ENCODE data around the gene LINC01488.

The LINC01488 gene

DNA sequence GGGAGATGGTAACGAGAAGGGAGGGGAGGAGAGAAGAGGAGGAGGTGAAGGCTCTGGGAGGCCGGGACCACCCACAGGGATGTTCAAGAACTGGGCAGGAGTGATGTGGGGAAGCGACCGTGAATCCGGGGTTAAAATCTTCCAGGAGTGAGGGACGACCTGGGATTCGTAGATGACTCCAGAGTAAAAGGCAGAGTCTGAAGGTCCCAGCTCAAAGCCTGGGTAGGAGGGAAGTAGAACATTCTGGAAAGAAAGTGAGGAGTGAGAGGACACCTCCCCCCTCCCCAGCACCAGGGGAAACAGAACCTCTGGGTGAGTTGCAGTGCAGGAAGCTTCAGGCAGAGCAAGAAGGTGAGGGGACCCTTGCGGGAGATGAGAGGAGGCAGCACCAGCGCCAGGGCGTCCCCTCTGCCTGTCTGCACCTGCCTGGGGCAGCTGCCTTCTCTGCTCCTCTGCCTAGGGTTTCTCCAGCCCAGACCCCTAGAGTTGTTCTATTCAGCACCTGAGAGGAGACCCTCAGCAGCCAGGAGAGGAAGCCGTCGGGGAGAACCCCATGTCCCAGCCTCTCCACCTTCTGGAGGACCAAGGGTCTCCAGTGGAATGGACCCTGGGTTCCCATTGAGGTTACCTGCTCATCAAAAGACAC lies 49.7 kb downstream of the LINC01488 start:
- DNase-seq (ENCODE audit: low read depth), result no peak
- H3K4me3 ChIP-seq (ENCODE audit: low read depth, low read length), result no peak overlapping the region
- TF ChIP-seq, protein P1, sequence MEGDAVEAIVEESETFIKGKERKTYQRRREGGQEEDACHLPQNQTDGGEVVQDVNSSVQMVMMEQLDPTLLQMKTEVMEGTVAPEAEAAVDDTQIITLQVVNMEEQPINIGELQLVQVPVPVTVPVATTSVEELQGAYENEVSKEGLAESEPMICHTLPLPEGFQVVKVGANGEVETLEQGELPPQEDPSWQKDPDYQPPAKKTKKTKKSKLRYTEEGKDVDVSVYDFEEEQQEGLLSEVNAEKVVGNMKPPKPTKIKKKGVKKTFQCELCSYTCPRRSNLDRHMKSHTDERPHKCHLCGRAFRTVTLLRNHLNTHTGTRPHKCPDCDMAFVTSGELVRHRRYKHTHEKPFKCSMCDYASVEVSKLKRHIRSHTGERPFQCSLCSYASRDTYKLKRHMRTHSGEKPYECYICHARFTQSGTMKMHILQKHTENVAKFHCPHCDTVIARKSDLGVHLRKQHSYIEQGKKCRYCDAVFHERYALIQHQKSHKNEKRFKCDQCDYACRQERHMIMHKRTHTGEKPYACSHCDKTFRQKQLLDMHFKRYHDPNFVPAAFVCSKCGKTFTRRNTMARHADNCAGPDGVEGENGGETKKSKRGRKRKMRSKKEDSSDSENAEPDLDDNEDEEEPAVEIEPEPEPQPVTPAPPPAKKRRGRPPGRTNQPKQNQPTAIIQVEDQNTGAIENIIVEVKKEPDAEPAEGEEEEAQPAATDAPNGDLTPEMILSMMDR (IDR thresholded peaks at IDR 0.05; ENCODE audit: insufficient read depth, low read depth, low read length, missing control alignments), result no peak

DNA sequence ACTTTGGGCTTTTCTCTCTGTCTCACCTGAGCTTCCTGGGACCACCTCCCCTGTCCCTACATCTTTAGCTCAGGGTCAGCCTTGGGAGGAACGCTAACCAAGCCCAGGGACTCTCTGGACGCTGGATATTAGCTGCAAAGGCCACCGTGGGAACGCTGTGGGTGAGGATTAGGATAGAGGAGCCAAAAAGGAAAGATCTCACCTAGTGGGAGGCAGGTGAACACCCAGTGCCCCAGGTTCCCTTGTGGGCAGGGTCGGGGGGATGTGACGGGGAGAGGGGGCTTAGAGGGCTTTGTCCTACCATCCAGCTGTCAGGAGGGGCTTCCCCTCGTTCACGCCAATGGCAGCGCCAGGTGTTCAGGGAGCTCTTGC lies 50.2 kb downstream of the LINC01488 start:
- TF ChIP-seq, protein P1 (IDR thresholded peaks at IDR 0.05; ENCODE audit: insufficient read depth, low read depth, low read length, missing control alignments), result no peak
- H3K4me3 ChIP-seq (ENCODE audit: low read depth, low read length), result no peak overlapping the region
- DNase-seq (ENCODE audit: low read depth), result no peak

DNA sequence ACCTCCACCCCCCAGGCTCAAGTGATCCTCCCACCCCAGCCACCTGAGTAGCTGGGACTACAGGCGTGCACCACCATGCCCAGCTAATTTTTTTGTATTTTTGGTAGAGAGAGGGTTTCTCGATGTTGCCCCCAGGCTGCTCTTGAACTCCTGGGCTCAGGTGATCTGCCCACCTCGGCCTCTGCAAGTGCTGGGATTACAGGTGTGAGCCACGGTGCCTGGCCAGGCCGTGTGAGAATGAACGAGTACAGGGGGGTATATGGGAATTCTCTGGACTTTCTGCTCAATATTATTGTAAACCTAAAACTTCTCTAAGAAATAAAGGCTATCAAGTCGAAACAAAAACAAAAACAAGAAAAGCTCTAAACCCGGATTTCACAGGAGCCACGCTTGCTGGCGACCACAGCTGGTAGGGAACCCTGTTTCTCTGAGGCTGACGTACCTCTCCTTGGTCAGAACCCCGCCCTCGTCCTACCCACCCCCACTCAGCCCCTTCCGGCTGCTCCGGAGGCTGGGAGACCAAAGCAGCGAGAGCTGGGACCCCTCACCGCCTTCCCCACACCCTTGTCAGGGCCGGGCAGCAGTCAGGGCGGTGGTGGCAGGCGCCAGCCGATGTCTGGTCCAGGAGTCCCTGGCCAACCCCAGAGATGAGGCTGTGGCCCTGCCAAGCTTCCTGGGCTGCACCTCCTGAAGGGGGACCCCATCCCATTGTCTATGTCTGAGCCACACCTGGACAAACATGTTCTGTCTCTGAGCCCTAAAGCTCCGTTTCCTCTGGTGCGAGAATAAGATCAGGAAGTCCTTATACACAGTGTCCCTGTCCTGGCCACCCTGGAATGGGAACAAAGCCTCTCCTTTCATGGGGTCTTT lies 52.1 kb downstream of the LINC01488 start:
- H3K4me3 ChIP-seq (ENCODE audit: low read depth, low read length), result no peak overlapping the region
- no peak for DNase-seq (ENCODE audit: low read depth)
- TF ChIP-seq, protein P1 (IDR thresholded peaks at IDR 0.05; ENCODE audit: insufficient read depth, low read depth, low read length, missing control alignments), result no peak

DNA sequence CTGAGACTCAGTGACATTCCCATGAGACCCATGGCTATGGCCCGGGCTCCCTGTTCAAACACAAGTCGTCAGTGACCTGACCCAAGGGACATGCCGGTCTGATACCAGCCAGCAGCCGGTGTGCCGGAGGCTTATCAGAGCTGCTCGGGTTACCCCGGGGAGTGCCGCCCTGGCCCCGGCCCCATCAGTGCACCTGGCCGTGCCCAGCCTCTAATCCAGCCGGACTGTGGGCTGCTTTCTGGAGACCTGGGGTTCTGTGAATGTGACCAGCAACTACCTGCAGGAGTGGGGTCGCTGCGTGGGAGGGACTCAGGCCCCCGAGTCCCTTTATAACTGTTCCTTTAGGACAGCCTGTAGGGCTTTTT lies 52.7 kb downstream of the LINC01488 start:
- no peak for DNase-seq (ENCODE audit: low read depth)

DNA sequence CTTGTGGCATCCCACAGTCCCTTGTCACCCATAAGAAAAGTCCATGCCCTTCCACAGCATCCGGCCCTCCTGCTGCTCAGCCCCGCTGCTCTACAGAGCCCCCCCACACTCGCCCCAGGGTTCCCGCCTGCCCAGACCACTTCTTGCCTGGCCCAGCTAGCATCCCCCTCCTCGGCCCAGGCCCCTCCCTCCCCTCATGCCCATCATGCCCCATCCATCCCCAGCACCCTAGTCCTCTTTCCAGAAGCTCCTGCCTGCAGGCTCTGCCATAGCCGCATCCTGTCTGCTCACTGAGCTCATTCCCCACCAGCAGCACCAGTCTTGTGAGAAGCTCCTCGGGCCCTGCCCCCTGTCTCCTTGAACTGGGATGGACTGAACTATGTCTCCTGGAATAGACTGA lies 54.4 kb downstream of the LINC01488 start:
- TF ChIP-seq, protein P1 (IDR thresholded peaks at IDR 0.05; ENCODE audit: insufficient read depth, low read depth, low read length, missing control alignments), result no peak
- H3K4me3 ChIP-seq (ENCODE audit: low read depth, low read length), result no peak overlapping the region
- no peak for DNase-seq (ENCODE audit: low read depth)

More for the DNA sequence above, 52.7 kb downstream of the LINC01488 start:
- H3K4me3 ChIP-seq (ENCODE audit: low read depth, low read length), result no peak overlapping the region
- TF ChIP-seq, protein P1 (IDR thresholded peaks at IDR 0.05; ENCODE audit: insufficient read depth, low read depth, low read length, missing control alignments), result no peak

DNA sequence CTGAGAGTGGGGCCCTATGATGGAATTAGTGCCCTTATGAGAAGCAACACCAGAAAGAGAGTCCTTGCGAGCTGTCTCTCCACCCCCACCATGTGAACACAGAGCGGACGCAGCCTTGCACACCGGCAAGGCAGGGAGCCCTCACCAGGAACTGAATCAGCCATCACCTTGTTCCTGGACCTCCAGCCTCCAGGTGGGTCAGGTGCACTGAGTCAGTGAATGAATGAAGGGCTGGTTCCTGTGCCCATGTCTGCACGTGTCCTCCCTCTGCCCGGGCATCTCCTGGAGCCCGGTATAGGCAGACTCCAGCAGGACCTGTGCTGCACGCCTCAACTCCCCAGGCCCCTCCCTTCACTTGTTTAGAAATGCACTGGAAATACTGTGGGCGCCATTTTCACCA lies 54.9 kb downstream of the LINC01488 start:
- TF ChIP-seq, protein P1 (IDR thresholded peaks at IDR 0.05; ENCODE audit: insufficient read depth, low read depth, low read length, missing control alignments), result no peak
- DNase-seq (ENCODE audit: low read depth), result no peak
- H3K4me3 ChIP-seq (ENCODE audit: low read depth, low read length), result no peak overlapping the region

Data from GM12865 (cell line).